Globus pallidus (tissue), 1 donor: ENCODE results near the gene SEMA3F.
A peak's percentile ranks its signal among the peaks of the same experiment; 100 is the strongest.

Source experiments
- DNase-seq: peaks from one replicate; pipeline ENCODE4 v3.0.0-alpha.2; 2015; ENCODE audit warnings: low spot score

Gene SEMA3F

DNA sequence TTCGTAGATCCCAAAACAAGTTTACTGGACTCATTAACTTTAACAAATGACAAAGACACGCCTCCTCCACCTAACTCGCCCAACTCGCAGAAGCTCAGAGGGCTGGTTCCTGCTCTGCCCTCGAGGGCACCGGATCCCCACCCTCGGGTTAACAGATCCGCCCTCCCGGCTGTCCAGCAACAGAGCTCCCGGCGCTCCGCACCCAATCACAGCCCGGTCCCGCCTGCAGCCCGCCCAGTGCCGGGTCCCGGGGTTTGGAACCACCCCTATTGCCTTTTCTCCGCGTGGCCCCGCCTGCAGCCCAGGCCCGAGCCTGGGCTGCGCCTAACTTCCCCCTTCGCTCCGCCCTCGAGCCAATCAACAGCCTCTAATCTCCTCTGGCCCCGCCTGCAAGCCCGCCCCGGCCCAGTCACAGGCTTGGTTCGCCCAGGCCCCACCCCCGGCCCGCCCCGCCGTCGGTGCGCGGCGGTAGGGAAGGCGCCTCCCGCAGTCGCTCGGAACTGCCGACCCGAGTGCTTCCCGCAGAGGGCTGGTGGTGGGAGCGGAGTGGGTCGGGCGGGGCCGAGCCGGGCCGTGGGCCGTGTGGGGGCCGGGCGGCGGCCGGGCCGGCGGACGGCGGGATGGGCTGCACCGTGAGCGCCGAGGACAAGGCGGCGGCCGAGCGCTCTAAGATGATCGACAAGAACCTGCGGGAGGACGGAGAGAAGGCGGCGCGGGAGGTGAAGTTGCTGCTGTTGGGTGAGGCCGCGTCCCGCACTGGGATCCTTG, 80.8 kb downstream of the SEMA3F start, which contains the start of gene GNAI2:
GNAI2 (plus strand) TSS at position 489 of the 768 bp plus-strand sequence; CDS start at position 621, 132 bp downstream.
- DNase-seq = peak; percentile 100

DNA sequence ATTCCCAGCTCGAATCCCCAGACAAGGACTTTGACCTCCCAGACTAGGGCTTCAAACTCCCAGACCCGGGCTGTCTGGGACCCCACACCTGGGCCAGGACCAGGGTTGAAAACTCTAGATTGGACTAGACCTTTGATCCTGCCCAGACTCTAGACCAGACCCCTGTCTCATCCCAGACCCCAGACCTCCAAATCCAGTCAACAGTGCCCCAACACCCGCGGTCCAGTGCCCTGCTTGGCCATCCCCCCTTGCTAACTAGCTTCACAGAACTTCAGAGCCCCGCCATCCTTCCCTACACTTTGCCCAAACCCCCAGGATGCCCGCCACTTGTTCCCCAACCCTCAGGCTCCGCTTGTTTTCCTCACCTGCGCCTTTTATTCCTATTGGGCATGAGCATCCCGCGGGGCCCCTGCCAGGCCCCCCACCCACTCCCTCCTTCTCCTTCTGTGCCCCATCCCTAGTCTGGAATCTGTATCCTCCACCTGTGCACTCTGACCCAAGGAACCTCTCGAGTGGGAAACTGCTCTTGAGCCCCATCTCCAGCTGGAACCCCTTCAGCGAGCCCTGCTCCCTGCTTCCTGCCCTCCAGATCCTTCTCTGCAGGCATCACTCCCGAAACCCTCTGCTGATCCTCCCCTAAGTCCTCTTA, 81.5 kb downstream of the SEMA3F start:
- DNase-seq = no peak

DNA sequence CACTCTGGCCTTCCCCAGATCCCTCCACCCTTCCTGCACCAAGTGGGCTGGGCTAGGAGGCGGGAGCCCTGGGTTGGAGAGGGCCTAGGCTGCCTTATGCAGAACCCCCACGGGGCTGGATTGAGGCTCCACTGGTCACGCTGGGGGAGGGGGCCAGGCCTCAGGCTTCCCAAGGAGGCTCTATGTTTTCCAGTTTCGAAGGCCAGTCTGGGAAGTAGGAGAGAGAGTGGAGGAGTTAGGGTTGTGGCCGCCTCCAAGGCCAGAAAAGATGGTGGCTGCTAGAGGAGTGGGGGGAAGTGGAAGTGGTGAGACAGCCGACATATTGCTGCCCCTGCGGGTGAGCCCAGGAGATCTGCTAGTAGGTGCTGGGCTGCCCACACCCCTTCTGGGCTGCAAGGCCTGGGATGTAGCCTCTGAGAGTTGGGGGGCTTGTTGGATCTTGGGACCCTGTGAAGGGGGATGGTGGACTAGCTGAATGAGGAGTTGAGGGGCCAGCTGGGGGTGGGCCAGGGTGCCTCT, 82.1 kb downstream of the SEMA3F start:
- DNase-seq = no peak

DNA sequence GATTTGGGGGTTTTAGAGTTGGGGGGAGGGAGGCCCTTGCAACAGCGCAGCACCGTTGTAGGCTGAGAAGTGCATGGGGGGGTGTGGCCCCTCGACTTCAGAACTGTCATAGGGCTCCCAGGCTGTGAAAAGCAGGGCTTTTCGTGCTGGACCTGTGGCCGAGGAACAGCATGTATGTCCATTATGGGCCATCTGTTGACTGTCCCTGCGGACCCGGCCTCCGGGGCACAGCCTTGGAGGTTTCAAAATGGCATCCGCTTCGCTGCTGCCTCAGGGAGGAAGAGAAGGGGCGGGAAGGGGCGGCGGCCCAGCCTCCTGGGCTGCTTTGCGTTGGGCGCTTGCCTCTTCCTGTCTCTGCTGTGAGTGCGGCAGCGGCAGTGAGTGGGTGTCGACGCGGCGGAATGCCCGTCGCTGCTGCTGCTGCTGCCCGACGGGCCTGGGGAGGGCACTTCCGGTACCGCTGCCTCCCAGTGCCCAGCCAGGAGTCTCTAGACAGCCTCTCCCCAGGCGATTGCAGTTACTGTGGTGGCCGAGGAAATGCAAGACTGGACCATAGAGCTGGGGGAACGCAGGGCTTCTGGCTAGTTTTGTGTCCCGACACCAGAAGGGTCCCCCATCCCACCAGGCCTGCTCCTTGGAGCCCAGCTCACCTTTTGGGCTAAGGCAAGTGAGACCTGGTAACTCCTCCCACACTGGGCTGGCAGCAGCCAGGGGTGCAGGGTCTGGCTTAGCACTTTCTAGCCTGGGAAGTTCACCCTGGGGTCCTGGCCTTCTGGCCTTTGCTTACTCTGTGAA, 82.8 kb downstream of the SEMA3F start:
- DNase-seq = no peak

DNA sequence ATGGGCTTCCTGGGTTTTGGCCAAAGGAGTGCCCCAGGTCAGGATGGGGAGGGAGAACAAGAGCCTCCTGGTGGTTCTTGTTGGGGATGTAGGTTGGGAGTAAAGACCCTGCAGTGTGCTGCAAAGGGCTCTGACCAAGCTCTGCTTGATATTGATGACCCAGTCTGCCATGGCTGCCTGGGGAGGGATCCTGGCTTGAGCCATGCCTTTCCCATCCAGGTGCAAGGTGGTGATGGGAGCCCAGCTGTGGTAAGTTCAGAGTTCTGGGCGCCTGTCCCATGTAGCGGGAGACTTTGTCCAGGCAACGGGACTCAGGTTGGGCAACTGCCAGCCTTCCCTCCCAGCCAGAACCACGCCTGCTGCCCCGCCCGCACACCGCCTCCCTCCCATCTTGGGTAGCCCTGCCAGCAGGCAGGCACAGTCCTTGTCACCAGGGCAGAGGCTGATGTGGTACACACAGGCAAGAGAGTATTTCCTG, 83.5 kb downstream of the SEMA3F start:
- no peak for DNase-seq
